HCEC 1CT (cell line): ENCODE data around the gene IL1B.

Experiments
- DNase-seq: peaks from one replicate; pipeline ENCODE4 v3.0.0-alpha.2; 2017

IL1B gene

DNA sequence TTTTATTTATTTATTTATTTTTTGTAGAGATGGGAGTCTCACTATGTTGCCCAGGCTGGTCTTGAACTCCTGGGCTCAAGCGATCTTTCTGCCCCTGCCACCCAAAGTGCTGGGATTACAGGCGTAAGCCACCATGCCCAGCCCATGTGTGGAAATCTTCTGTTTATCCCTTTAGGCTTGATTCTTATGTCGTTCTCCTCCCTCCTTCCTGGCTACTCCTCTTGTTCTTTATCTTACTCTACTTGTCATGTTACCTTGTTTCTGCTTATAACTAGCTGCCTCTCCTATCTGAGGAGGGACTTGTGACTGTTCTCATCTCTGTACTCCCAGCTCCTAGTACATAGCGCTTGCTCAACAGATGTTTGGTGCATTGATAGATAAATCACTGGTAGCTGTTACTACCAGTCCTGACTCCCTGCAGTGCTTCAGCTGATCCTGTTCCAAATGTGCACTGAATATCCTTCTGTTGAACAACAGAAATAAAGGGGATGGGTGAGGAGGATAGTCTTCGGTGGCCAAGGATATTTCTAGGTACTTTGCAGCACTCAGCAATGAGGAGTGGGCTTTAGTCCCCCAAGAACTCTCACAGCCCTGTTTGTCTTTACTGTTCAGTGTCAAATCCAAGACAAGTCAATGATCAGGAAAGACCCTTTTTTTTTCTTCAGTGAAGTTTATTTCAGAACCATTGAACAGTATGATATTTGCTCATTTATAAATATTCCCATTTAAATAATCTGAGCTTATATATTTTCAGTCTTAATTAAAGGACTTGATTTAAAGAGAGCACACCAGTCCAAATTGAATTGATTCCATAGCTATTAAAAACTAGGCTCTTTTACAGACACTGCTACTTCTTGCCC, 7.2 kb downstream of the IL1B start:
- no peak for DNase-seq

DNA sequence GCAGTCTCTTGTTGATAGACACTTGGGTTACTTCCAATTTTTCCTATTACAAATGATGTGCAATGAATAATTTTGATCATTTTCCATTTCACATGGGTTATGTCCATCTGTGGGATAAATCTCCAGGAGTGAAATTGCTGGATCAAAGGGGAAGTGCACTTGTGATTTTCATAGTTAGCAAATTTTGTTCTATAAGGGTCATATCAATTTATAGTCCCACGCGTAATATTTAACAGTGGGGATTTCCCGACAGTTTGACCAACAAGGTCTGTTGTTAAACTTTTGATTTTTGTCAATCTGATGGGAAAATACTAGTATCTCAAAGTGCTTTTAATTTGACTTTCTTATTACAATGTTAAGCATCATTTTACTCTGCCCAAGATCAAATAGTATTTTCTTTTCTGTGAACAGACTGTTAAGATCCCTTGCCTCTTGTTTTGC, 8.3 kb downstream of the IL1B start:
- no peak for DNase-seq

DNA sequence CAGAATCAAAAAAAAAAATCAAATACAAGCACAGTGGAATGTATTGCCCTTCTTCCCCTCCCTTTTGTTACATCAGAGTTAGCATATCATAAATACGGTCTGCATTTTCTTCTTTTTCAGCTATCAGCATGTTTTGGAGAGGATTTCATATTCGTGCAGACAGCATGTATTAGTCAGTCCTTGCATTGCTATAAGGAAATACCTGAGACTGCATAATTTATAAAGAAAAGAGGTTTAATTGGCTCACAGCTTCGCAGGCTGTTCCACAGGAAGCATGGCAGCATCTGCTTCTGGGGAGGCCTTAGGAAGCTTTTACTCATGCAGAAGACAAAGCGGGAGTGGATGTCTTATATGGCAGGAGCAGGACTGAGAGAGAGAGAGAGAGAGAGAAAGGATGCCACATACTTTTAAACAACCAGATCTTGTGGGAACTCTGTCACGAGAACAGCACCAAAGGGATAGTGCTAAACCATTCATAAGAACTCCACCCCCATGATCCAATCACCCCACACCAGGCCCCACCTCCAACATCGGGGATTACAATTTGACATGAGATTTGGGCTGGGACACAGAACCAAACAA, 8.9 kb downstream of the IL1B start:
- no peak for DNase-seq

DNA sequence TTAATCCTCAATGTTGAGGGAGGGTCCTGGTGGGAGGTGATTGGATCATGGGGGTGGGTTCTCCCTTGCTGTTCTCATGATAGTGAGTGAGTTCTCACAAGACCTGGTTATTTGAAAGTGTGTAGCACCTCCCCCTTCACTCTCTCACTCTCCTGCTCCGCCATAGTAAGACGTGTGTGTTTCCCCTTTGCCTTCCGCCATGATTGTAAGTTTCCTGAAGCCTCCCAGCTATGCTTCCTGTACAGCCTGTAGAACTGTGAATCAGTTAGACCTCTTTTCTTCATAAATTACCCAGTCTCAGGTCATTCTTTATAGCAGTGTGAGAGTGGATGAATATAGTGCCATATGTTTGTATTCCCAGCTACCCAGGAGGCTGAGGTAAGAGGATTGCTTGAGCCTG, 9.6 kb downstream of the IL1B start:
- DNase-seq, result no peak

DNA sequence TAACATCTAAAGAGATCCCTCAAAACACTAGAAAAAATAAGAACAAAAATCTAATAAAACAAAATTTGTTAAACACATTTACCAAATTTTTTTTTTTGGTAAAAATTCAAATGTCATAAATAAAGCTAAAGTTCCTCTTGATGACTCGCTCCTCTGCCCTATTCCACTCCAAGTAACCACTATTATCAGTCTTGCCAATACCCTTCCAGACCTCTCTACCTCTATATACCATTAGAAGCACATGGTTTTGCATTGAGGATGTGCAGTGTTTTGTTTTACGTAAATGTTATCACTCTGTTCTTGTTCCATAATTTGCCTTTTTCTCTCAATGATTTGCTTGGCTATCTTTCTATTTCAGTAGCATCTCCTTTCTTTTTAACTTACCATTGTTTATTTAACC, 10.9 kb downstream of the IL1B start:
- no peak for DNase-seq

DNA sequence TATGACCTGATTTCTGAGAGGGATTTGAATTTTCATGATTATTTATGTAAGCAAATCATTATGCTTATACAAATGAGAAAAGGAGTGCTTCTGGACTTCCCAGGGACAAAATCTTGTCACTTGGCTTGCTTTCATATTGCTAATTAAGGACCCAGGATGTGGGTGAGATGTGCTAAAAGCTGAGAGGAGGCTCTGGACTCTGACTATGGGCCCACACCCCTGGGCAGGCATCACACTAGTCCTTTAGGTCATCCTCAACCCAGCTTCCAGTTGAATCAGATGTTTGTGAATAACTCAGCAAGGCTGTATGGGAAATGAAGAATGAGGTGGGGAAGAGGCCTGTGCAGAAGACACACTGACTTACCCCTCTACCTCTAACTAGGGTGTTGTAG, 11.9 kb downstream of the IL1B start:
- DNase-seq, result no peak

DNA sequence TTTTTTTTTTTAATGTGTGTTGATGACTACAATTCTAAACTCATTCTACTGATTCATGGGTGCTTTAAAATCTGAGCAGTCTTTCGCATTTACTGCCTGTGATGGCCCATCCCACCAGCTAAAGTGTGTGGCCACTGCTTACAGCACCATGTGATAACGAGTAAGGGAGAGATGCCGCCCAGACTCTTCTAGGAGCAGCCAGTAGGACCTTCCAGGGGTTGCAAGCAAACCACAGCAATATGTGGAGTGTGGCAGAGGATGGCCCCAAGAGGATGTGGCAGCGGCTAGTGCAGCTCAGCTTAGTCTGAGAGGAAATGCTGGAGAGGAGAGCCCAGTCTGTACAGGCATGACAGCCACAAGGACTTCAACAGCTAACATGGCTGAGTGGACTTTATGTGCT, 14.9 kb downstream of the IL1B start:
- DNase-seq, result no peak

DNA sequence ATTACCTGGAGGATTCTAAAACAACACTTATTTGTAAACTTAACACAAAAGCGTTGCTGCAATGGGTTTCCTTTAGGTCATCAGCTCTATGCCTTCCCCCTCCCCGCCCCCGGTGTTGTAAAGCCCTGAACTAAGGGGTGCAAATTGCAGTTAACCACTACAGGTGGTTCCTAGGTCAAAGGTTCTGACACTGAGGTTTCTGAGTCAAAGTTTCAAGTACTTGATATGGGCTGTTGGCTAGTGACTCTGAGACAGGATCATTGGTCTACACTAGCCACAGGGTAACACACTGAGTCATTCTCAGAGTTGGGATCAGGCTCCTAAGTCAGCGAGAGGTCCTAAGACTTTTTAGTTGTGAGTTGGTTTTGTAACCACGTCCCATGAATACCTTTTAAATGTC, 15.4 kb downstream of the IL1B start:
- no peak for DNase-seq

DNA sequence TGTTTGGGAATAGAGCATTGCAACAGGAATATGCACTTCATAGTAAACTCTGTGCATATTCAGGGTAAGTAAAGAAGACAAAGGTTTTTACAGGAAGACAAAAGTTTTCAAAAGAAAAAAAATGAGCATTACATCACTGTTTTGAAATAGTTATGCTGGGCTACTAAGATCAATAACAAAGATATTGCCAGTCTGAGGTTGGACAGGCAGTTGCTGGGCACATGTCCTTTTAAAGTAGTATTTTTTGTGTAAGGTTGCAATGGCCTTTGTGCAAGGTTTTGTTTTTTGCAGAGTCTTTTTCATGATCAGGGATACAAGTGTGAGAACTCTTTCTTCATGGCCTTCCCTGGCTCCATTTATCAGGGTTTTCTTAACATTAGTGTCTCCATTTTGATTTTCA, 16.2 kb downstream of the IL1B start:
- DNase-seq, result no peak

DNA sequence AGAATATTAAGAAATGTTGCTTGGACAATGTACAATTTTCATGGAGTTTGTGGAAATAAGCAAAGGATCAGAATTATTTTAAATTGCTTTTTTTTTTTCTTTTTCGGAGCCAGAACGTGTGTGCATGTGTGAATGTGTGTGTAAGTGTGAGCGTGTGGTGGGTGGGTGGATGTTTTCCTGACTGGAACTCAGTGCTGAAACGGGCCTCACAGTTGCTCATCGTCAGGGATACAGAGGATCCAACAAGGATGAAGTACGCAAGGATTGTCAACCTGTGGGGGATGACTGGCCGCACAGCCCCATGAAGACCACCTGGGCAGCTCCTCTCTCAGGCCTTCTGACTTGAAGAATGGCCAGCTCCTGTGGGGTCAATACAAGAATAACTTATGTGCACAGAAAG, 17.5 kb downstream of the IL1B start:
- DNase-seq, result no peak

DNA sequence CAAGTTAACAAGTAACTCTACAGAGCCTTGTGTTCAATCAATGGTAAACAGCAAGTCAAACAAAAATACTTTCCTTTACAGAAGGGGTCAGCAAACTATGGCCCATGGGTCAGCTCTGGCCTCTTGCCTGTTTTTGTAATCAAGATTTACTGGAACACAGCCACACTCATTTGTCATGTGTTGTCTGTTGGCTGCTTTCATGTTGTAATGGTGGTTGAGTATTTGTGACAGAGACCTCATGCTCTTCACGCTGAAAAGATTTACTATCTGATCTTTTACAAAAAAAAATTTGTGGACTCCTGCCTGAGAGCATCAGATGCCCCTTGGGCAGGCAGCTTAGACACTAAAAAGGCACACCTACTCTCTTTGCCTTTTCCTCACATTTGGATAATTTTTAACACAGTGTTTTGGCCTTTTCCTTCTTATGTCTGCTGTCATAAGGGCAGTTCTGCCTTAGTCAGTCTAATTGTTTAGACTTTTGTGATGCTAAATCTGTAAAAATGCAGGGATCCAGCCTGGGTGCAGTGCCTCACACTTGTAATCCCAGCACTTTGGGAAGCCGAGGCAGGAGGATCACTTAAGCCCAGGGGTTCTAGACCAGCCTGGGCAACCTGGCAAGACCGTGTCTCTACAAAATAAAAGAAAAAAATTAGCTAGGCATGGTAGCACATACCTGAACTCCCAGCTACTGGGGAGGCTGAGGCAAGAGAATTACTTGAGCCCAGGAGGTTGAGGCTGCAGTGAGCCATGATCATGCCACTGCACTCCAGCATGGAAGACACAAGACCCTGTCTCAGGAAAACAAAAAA, 18.3 kb downstream of the IL1B start:
- peak; percentile 45 for DNase-seq

DNA sequence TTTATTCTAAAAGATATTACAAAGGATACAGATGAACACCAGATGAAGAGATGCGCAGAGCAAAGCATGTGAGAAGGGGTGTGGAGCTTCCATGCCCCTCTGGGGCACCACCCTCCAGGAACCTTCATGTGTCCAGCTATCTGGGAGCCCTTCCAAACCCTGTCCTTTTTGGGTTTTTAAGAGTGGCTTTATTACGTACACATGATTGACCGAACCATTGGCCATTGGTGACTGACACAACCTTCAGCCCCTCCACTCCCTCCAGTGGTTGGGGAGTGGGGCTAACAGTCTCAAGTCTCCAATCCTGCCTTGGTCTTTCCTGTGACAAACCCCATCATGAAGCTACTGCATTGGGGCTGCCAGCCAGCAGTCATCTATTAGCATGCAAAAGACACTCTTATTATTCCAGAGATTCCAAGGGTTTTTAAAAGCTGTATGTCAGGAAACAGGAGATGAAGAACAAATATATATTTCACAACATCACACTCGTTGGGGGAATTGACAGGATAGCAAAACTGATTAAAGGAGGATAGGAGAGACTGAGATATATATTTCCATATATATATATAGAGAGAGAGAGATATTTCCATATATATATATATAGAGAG, 19.4 kb downstream of the IL1B start:
- DNase-seq, result no peak

DNA sequence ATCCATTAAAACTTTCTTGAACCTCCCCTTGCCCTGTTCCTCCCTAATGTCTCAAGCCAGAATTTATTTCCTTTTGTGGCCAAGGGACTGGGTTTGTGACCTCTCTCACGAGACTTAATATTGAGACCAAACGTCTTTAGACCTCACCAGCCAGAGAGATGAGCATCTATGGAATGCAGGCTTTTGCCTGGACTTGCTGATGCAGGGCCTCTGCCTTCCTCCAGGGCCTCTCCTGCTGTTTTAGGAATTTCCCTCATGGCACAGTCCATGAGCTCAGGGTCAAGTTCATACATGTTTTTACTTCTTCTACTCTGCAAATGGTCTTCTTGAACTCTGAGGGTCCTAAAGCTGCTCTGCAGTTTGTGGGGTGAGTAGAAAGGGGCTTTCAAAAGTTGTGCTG, 22.3 kb downstream of the IL1B start:
- DNase-seq, result no peak

DNA sequence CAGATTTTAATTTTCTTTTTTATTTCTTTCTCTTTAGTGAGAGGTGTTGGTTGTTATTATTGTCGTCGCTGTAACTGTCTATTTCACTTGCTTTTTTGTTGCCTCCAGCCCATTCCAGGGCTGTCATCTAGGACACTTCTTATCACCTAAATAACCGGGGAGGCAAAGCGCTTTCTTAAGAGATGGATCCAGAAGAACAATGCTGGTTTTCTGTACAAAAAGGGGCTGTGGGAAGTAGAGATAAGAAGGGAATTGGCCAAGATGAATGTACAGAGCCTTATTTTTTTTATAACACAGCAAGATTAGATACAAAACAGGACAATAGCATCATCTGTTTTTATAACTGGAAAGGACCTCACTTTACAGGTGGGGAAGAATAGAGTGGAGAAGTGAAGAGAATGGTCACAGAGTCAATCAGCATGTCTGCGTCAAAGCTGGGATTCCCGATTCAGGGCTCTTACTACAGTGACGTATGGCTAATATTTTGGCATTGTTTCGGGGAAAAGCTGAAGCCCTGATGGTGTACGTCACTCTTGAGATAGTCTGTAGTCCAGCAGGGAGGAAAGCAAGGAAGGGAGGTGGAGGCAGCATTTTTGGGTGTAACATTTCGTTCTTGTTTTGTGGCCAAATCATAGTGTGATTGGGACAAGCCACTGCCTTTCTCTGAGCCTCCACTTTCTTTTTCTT, 23.2 kb downstream of the IL1B start:
- no peak for DNase-seq

DNA sequence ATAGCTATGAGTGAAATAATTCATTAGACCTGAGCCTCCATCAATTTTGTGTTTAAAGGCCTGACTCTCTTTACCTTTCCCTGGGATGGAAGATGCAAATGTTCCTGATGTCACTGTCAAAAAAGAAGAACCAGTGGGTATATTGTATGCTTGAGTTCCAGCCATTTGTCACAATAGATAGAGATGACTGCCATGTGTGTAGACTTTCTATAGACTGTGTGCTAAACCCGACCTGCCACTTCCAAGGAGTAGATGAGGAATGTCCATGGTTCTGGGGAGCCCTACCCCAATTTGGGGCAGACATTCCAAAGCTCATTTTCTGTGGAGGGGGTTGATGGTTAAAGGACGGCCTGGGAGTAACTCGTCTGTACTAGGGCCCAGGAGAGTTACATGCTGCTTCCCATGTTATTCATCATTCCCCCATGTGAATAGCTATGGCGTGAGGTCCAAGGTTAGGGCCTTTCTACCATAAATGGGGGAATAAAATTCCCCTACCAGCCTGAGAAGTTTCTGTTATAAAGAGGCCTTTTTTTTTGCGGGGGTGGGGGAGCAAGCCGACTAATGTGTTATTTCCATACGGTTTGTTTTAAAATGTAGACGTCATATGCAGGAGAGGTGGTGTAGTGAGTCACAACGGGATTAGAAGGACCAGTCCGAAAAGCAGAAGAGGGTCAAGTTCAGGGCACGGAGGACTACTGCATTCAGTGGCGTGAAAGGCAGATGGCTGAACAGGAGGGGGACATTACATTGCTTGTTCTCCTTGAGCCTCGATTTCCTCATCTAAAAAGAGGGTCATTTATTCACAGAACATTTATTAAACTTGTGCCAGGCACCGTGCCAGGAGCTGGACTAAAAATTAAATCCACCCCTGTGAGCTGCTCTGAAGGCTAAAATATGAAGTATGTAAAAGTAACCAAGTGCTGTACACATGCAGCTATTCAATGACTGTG, 24.0 kb downstream of the IL1B start:
- peak; percentile 88 for DNase-seq

DNA sequence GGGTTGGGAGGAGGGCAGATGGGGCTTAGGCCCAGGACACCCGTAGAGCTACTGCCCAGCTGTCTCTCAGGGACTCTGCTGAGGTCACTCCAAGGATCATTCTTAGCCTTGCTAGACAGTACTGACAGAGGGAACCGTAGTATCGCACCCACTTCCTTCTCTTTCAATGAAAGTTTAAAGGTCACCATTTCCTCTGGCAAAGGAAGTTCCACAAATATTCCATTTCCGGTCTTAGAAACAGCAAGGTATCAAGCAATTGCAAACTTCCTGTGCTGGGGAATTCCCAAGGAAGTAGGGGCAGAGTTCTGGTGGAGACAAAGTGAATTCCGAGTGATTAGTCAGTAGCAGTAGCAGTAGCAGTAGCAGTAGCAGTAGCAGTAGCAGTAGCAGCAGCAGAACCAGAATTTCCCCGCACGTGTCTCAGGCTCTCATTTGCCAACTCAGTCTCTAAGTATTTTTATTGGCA, 24.7 kb downstream of the IL1B start:
- peak; percentile 85 for DNase-seq

DNA sequence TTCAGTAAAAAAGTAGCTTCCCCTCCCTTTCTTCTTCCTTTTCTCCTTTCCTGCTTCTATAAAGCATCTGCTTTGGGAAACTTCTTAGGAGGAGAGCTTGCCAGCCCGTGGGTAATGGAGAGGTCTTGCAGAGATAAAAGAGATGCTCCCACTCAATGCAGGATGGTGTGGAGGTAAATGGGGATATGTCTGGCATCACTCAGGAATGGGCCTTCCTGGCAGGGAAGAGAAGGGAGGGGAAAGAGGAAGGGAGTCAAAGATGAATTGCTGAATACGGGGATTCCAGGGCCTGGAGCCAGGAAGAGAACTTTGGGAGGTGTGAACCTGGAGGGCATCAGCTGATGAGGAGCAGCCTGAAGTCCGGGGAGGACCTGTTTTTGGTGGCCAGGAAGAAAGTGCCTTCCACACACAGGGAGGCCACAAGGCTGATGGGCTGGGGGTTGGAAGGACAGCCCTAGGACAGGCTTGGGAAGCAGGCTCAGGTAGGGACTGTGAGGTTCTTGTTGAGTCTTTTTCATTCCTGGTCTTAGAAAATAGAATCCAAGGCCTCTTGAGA, 25.2 kb downstream of the IL1B start:
- no peak for DNase-seq

DNA sequence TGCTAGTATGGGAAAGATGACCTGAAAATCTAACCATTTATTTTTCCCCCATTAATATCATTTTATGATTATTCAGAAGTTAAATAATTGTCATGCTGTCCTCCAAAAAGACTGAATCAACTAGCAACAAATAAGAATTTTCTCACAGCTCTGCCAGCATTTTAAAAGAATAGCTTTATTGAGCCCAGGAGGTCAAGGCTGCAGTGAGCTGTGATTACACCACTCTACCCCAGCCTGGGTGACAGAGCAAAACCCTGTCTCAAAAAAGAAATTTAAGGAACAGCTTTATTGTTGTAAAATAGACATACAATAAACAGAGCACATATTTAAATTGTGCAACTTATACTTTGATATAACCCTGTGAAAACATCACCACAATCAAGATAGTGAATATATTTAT, 27.5 kb downstream of the IL1B start:
- DNase-seq, result no peak

DNA sequence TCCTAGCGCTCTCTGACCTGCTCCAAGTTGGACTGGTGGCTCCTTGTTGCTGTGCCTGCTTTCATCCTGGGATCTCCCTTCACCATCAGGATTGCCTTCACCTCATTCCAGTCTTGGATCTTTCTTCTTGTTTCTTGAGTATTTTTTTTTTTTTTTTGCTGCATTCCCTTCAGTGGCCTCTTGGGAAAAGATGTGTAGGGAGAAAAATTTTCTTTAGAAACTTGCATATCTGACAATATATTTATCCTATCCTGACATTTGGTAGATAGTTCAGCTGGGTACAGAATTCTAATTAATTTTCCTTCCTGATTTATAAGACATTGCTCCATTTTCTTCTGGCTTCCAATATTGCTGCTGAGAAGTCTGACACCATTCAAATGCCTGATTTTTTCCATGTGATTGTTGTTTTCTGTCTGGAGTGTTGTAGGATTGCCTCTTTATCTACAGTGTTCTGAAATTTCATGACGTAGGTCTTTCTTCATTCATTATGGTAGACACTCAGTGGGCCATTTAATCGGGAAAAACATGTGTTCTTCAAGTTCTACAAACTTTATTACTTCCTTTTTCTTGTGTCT, 29.3 kb downstream of the IL1B start:
- DNase-seq, result no peak

DNA sequence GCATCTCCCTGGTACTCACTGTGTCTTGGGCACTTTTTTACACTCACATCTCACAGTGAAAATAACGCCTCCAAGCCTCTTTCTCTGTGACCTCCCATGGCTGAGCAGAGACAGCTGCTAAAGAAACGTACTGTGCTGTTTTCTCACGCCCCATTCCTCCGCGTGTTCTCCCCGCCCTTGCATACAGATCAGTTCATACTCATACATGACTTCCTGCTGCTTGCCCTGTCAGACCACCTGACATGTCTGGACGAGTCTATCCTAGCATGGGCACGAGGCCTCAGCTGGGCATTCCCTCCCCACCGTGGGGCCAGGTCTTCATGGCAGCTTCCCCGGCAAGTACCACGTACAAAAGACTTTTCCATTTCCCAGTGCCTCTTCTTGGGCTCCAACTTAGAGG, 31.0 kb downstream of the IL1B start:
- no peak for DNase-seq
